SK-N-SH (cell line): ENCODE measurements around the gene MYL6B. TPM values are rescaled to one million over a fixed set of nuclear protein-coding genes. Genes with fewer than 3 reads are reported as not detected.

Experiments
- CTCF ChIA-PET: fragments of 300-600, 350-600 bp; formaldehyde crosslinking; extraction: SDS; loops from one replicate; lab custom pipeline; 2021; lab: Yijun Ruan, JAX
- POLR2A ChIA-PET: fragments of 350-600 bp; sonication (Branson Sonifier 250); formaldehyde crosslinking; extraction: SDS; loops from one replicate; lab custom pipeline; 2020; ENCODE audit warnings: antibody characterized with exemption, inconsistent platforms; lab: Yijun Ruan, JAX
- DNase-seq: peaks from one replicate; pipeline ENCODE4 v3.0.0; 2012
- H2AFZ ChIP-seq: fragments of 200-600 bp; sonication (generic); 2 replicates; pipeline ENCODE4 v1.8.1; 2016; ENCODE audit warnings: antibody characterized with exemption, mild to moderate bottlenecking, low read depth
- H3F3A ChIP-seq: fragments of 200-600 bp; sonication (generic); replicated peaks from 2 replicates; pipeline ENCODE3; 2016; ENCODE audit warnings: antibody characterized with exemption, mild to moderate bottlenecking; ENCODE audit not compliant: insufficient read depth
- H3K27ac ChIP-seq, 2 experiments: fragments of 200-500 bp in 1 of 2; fragments of 200-600 bp in 1 of 2; sonication (Bioruptor generic) in 1 of 2; sonication (generic), shearing (Covaris generic) in 1 of 2; 2 replicates each; pipeline versions ENCODE4 v1.5.1 to v1.6.1; 2014 to 2016; ENCODE audit warnings: low read depth in 2 of 2, inconsistent platforms in 1 of 2, low read length in 1 of 2, mild to moderate bottlenecking in 1 of 2, mixed read lengths in 1 of 2
- H3K27me3 ChIP-seq: fragments of 200-600 bp; sonication (generic), shearing (Covaris generic); 2 replicates; pipeline ENCODE4 v1.6.1; 2016; ENCODE audit warnings: mixed run types; ENCODE audit not compliant: insufficient read depth
- H3K36me3 ChIP-seq, 2 experiments: fragments of 200-500 bp in 1 of 2; fragments of 200-600 bp in 1 of 2; sonication (Bioruptor generic) in 1 of 2; sonication (generic) in 1 of 2; replicated peaks in 1 of 2; 2 replicates each; pipeline versions ENCODE3 to v1.5.1; 2014 to 2016; ENCODE audit warnings: low read length in 1 of 2, mild to moderate bottlenecking in 1 of 2; ENCODE audit not compliant: insufficient read depth in 2 of 2, control insufficient read depth in 1 of 2
- H3K4me1 ChIP-seq, 2 experiments: fragments of 200-500 bp in 1 of 2; fragments of 200-600 bp in 1 of 2; sonication (Bioruptor generic) in 1 of 2; sonication (generic), shearing (Covaris generic) in 1 of 2; 2 replicates each; pipeline versions ENCODE4 v1.5.1 to v1.6.1; 2014 to 2016; ENCODE audit warnings: low read depth in 1 of 2, low read length in 1 of 2, mixed run types in 1 of 2; ENCODE audit not compliant: insufficient read depth in 2 of 2, control insufficient read depth in 1 of 2
- H3K4me2 ChIP-seq: fragments of 200-600 bp; sonication (generic), shearing (Covaris generic); 2 replicates; pipeline ENCODE4 v1.6.1; 2017; ENCODE audit warnings: mixed run types
- H3K4me3 ChIP-seq, 2 experiments: fragments of 200-500 bp in 1 of 2; fragments of 200-600 bp in 1 of 2; sonication (Bioruptor generic) in 1 of 2; sonication (generic), shearing (Covaris generic) in 1 of 2; 2 replicates each; pipeline versions ENCODE4 v1.5.1 to v1.8.1; 2014 to 2016; ENCODE audit warnings: low read depth in 2 of 2, inconsistent platforms in 1 of 2, low read length in 1 of 2, mild to moderate bottlenecking in 1 of 2, mixed read lengths in 1 of 2, moderate library complexity in 1 of 2
- H3K79me2 ChIP-seq: fragments of 200-600 bp; sonication (generic); 2 replicates; pipeline ENCODE4 v1.8.1; 2017; ENCODE audit warnings: mild to moderate bottlenecking; ENCODE audit not compliant: insufficient read depth
- H3K9ac ChIP-seq: fragments of 200-600 bp; sonication (generic); 2 replicates; pipeline ENCODE4 v1.6.1; 2017; ENCODE audit warnings: mixed run types
- H3K9me2 ChIP-seq: fragments of 200-600 bp; sonication (generic); 2 replicates; pipeline ENCODE4 v1.6.1; 2017; ENCODE audit warnings: mixed run types
- H3K9me3 ChIP-seq: fragments of 200-600 bp; sonication (generic); 2 replicates; pipeline ENCODE4 v1.6.1; 2017; ENCODE audit warnings: mixed run types, mild to moderate bottlenecking, moderate library complexity
- H4K20me1 ChIP-seq: fragments of 200-600 bp; sonication (generic); 2 replicates; pipeline ENCODE4 v1.6.1; 2017; ENCODE audit warnings: mild to moderate bottlenecking, mixed run types; ENCODE audit not compliant: insufficient read depth
- CHD2 ChIP-seq: fragments of 150-350 bp; IDR thresholded peaks from 2 replicates; pipeline ENCODE4 v1.6.1; 2018; ENCODE audit warnings: low read length; ENCODE audit not compliant: partially characterized antibody
- FOXM1 ChIP-seq: IDR thresholded peaks from 2 replicates; pipeline ENCODE4 v1.4.0; 2012; ENCODE audit warnings: low read depth, mild to moderate bottlenecking
- GABPA ChIP-seq: IDR thresholded peaks from 2 replicates; pipeline ENCODE4 v1.4.0; 2012; ENCODE audit warnings: low read depth, mild to moderate bottlenecking
- IRF3 ChIP-seq: fragments of 150-350 bp; IDR thresholded peaks from 2 replicates; pipeline ENCODE4 v1.6.1; 2016; ENCODE audit warnings: mild to moderate bottlenecking, low read depth, low read length
- JUND ChIP-seq: IDR thresholded peaks from 2 replicates; pipeline ENCODE4 v1.4.0; 2012
- MAX ChIP-seq: IDR thresholded peaks from 2 replicates; pipeline ENCODE4 v1.4.0; 2012; ENCODE audit warnings: low read depth
- NRF1 ChIP-seq: IDR thresholded peaks from 2 replicates; pipeline ENCODE4 v1.6.1; 2012; ENCODE audit warnings: low read depth, mild to moderate bottlenecking, low read length
- POLR2AphosphoS5 ChIP-seq: IDR thresholded peaks from 2 replicates; pipeline ENCODE4 v1.6.1; 2012; ENCODE audit warnings: low read depth, low read length
- RAD21 ChIP-seq: IDR thresholded peaks from 2 replicates; pipeline ENCODE4 v1.6.1; 2012; ENCODE audit warnings: mild to moderate bottlenecking, low read length
- REST ChIP-seq: IDR thresholded peaks from 2 replicates; pipeline ENCODE4 v1.6.1; 2012; ENCODE audit warnings: mild to moderate bottlenecking, low read depth, low read length, moderate library complexity
- RXRA ChIP-seq: IDR thresholded peaks from 2 replicates; pipeline ENCODE4 v1.4.0; 2012; ENCODE audit warnings: low read depth, mild to moderate bottlenecking, borderline replicate concordance
- SMC3 ChIP-seq: IDR thresholded peaks from 2 replicates; pipeline ENCODE4 v1.6.1; 2012; ENCODE audit warnings: low read depth, low read length, improper control_type of control experiment
- TAF1 ChIP-seq: IDR thresholded peaks from 2 replicates; pipeline ENCODE4 v1.6.1; 2012; ENCODE audit warnings: low read depth, mild to moderate bottlenecking, low read length, moderate library complexity, borderline replicate concordance
- TEAD4 ChIP-seq: IDR thresholded peaks from 2 replicates; pipeline ENCODE4 v1.4.0; 2012; ENCODE audit warnings: mild to moderate bottlenecking, borderline replicate concordance; ENCODE audit not compliant: insufficient read depth
- WGBS: methylation state at CpG from one replicate; pipeline ENCODE4 v1.1.6; 2017; ENCODE audit warnings: low lambda C conversion rate; 5-methylcytosine and 5-hydroxymethylcytosine counted together
- polyA plus RNA-seq, 3 experiments: library from polyadenylated mRNA; depleted of rRNA; stranded (reverse); fragments of >200 nt; gene quantifications; 2 replicates each; pipeline ENCODE4 v1.2.3, GENCODE V29; 2012
- TF ChIP-seq, protein P1 (sequence below): IDR thresholded peaks from 2 replicates; pipeline ENCODE4 v1.4.0; 2012; ENCODE audit warnings: low read depth, borderline replicate concordance
- TF ChIP-seq, protein P2 (sequence below): IDR thresholded peaks from 2 replicates; pipeline ENCODE4 v1.4.0; 2012; ENCODE audit warnings: low read depth, borderline replicate concordance

The MYL6B gene
- polyA plus RNA-seq, 1 of the 3 experiments (the other 2 are of a cell fraction), result 234 TPM

GRCh38 chr12:56178347-56178746 is 26.0 kb downstream of the MYL6B start:
- Histone ChIP-seq H3K4me2 (no peak overlapping the region), H3K9me3 (no peaks in the 10 kb centered on the region), H3K4me3 (no peak overlapping the region), H3K79me2 (peaks cover 5% of the 10 kb centered on the region; the same call in 1 of the 2 replicates), H3K9me2 (no peaks in the 10 kb centered on the region), H3F3A (peaks cover 5% of the 10 kb centered on the region), H3K27me3 (no peaks in the 10 kb centered on the region), H3K4me1 (no peaks in the 10 kb centered on the region), H3K27ac (no peak overlapping the region), H2AFZ (no peak overlapping the region), H3K36me3 (peaks cover 62 to 70% of the 10 kb centered on the region in 2 experiments), H4K20me1 (no peaks in the 10 kb centered on the region), H3K9ac (no peak overlapping the region)
- TF ChIP-seq TAF1, result no peak
- TF ChIP-seq, protein P1, sequence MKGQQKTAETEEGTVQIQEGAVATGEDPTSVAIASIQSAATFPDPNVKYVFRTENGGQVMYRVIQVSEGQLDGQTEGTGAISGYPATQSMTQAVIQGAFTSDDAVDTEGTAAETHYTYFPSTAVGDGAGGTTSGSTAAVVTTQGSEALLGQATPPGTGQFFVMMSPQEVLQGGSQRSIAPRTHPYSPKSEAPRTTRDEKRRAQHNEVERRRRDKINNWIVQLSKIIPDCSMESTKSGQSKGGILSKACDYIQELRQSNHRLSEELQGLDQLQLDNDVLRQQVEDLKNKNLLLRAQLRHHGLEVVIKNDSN, result no peak
- TF ChIP-seq, protein P2, sequence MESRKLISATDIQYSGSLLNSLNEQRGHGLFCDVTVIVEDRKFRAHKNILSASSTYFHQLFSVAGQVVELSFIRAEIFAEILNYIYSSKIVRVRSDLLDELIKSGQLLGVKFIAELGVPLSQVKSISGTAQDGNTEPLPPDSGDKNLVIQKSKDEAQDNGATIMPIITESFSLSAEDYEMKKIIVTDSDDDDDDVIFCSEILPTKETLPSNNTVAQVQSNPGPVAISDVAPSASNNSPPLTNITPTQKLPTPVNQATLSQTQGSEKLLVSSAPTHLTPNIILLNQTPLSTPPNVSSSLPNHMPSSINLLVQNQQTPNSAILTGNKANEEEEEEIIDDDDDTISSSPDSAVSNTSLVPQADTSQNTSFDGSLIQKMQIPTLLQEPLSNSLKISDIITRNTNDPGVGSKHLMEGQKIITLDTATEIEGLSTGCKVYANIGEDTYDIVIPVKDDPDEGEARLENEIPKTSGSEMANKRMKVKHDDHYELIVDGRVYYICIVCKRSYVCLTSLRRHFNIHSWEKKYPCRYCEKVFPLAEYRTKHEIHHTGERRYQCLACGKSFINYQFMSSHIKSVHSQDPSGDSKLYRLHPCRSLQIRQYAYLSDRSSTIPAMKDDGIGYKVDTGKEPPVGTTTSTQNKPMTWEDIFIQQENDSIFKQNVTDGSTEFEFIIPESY, result no peak
- TF ChIP-seq MAX, result no peak
- no peak for TF ChIP-seq IRF3
- TF ChIP-seq POLR2AphosphoS5, result no peak; the same call in 1 of the 2 replicates
- TF ChIP-seq TEAD4, result no peak
- TF ChIP-seq CHD2, result no peak
- TF ChIP-seq JUND, result no peak
- TF ChIP-seq GABPA, result no peak
- no peak for TF ChIP-seq REST
- TF ChIP-seq FOXM1, result no peak
- no peak for TF ChIP-seq RXRA
- TF ChIP-seq NRF1, result no peak
- no peak for TF ChIP-seq SMC3
- no peak for TF ChIP-seq RAD21
- 92% methylated on average over 3 of the region's 3 CpGs for WGBS
- ChIA-PET POLR2A (no interaction called here), CTCF (interaction anchor here (4.3 kb wide), 1 partner anchor 10 kb away, joined by 30 read pairs; the partner anchor contains the start of gene SMARCC2)
- DNase-seq, result no peak
